HepG2 (cell line): ENCODE measurements around the gene POLR3K. TPM values are rescaled to one million over a fixed set of nuclear protein-coding genes. Genes with fewer than 3 reads are reported as not detected.

Experiments used
- AFF4 ChIP-seq: sonication (generic); formaldehyde crosslinking; IDR thresholded peaks from 2 replicates; pipeline ENCODE4 v1.4.0; 2020; ENCODE audit warnings: missing genetic modification reagents
- AGO1 ChIP-seq: fragments of 200-400 bp; formaldehyde crosslinking; IDR thresholded peaks from 2 replicates; pipeline ENCODE4 v1.6.1; 2017; ENCODE audit warnings: mild to moderate bottlenecking, low read depth, low read length, moderate library complexity; ENCODE audit not compliant: poor library complexity, severe bottlenecking
- ARNTL ChIP-seq: sonication (generic); formaldehyde crosslinking; IDR thresholded peaks from 2 replicates; pipeline ENCODE4 v1.4.0; 2020; ENCODE audit warnings: mild to moderate bottlenecking, missing genetic modification reagents
- CHD4 ChIP-seq: fragments of 200-600 bp; sonication (generic); IDR thresholded peaks from 2 replicates; pipeline ENCODE4 v1.7.0; 2017; ENCODE audit warnings: mild to moderate bottlenecking, low read length, borderline replicate concordance
- EED ChIP-seq: sonication (generic); formaldehyde crosslinking; IDR thresholded peaks from 2 replicates; pipeline ENCODE4 v1.5.0; 2020; ENCODE audit warnings: mild to moderate bottlenecking, missing genetic modification reagents
- ETV5 ChIP-seq: IDR thresholded peaks from 2 replicates; pipeline ENCODE4 v1.6.1; 2018; ENCODE audit warnings: missing biosample characterization, missing genetic modification reagents, inconsistent platforms, borderline replicate concordance
- HDAC1 ChIP-seq: sonication (generic); formaldehyde crosslinking; IDR thresholded peaks from 2 replicates; pipeline ENCODE4 v1.5.1; 2020; ENCODE audit warnings: mild to moderate bottlenecking, missing genetic modification reagents
- HHEX ChIP-seq: IDR thresholded peaks from 2 replicates; pipeline ENCODE4 v1.6.1; 2016; ENCODE audit warnings: control low read depth
- HIVEP1 ChIP-seq: sonication (generic); formaldehyde crosslinking; IDR thresholded peaks from 2 replicates; pipeline ENCODE4 v1.4.0; 2020; ENCODE audit warnings: mild to moderate bottlenecking, missing genetic modification reagents
- ISX ChIP-seq: sonication (generic); formaldehyde crosslinking; conservative IDR thresholded peaks from 2 replicates; pipeline ENCODE4 v1.5.0; 2020; ENCODE audit warnings: missing genetic modification reagents
- KDM6A ChIP-seq: IDR thresholded peaks from 2 replicates; pipeline ENCODE4 v1.6.1; 2016; ENCODE audit warnings: low read depth
- MAFK ChIP-seq, 2 experiments: IDR thresholded peaks in 1 of 2; conservative IDR thresholded peaks in 1 of 2; 2 replicates each; pipeline ENCODE4 v1.6.1; 2011; ENCODE audit warnings: improper control_type of control experiment in 2 of 2, low read length in 2 of 2
- PLSCR1 ChIP-seq: sonication (generic); formaldehyde crosslinking; IDR thresholded peaks from 2 replicates; pipeline ENCODE4 v1.5.0; 2020; ENCODE audit warnings: missing genetic modification reagents, mild to moderate bottlenecking, borderline replicate concordance
- SP1 ChIP-seq, 2 experiments: fragments of 450-650 bp in 1 of 2; sonication (generic) in 1 of 2; formaldehyde crosslinking in 1 of 2; IDR thresholded peaks; 2 replicates each; pipeline versions ENCODE4 v1.4.0 to v1.6.1; 2016 to 2020; ENCODE audit warnings: missing genetic modification reagents in 1 of 2
- SP2 ChIP-seq: sonication (generic); formaldehyde crosslinking; IDR thresholded peaks from 2 replicates; pipeline ENCODE4 v1.5.1; 2020; ENCODE audit warnings: mild to moderate bottlenecking, missing genetic modification reagents
- SRSF9 ChIP-seq: fragments of 200-400 bp; formaldehyde crosslinking; IDR thresholded peaks from 2 replicates; pipeline ENCODE4 v1.6.1; 2018; ENCODE audit warnings: borderline replicate concordance, mild to moderate bottlenecking, low read depth, low read length; ENCODE audit not compliant: insufficient read depth, poor library complexity, severe bottlenecking
- TEAD3 ChIP-seq: optimal IDR thresholded peaks from 2 replicates; pipeline ENCODE3; 2016; ENCODE audit warnings: borderline replicate concordance
- USF2 ChIP-seq, 2 experiments: sonication (generic) in 1 of 2; formaldehyde crosslinking in 1 of 2; IDR thresholded peaks; 2 replicates each; pipeline versions ENCODE4 v1.5.1 to v1.6.1; 2011 to 2020; ENCODE audit warnings: borderline replicate concordance in 1 of 2, low read depth in 1 of 2, low read length in 1 of 2, mild to moderate bottlenecking in 1 of 2, missing genetic modification reagents in 1 of 2, moderate library complexity in 1 of 2
- YEATS2 ChIP-seq: sonication (generic); formaldehyde crosslinking; IDR thresholded peaks from 2 replicates; pipeline ENCODE4 v1.4.0; 2020; ENCODE audit warnings: missing genetic modification reagents, borderline replicate concordance
- ZBTB21 ChIP-seq: sonication (generic); formaldehyde crosslinking; IDR thresholded peaks from 2 replicates; pipeline ENCODE4 v1.4.0; 2020; ENCODE audit warnings: missing genetic modification reagents
- ZBTB38 ChIP-seq: sonication (generic); formaldehyde crosslinking; IDR thresholded peaks from 2 replicates; pipeline ENCODE4 v1.5.1; 2020; ENCODE audit warnings: mild to moderate bottlenecking, missing genetic modification reagents
- ZFP1 ChIP-seq: IDR thresholded peaks from 2 replicates; pipeline ENCODE4 v1.6.1; 2016
- ZNF124 ChIP-seq: sonication (generic); formaldehyde crosslinking; IDR thresholded peaks from 2 replicates; pipeline ENCODE4 v1.4.0; 2020; ENCODE audit warnings: missing genetic modification reagents
- ZNF263 ChIP-seq: sonication (generic); formaldehyde crosslinking; IDR thresholded peaks from 2 replicates; pipeline ENCODE4 v1.4.0; 2020; ENCODE audit warnings: missing genetic modification reagents
- ZNF562 ChIP-seq: sonication (generic); formaldehyde crosslinking; IDR thresholded peaks from 2 replicates; pipeline ENCODE4 v1.8.0; 2022; ENCODE audit warnings: missing genetic modification reagents, borderline replicate concordance
- ZNF605 ChIP-seq: sonication (generic); formaldehyde crosslinking; IDR thresholded peaks from 2 replicates; pipeline ENCODE4 v1.8.0; 2022; ENCODE audit warnings: mild to moderate bottlenecking, missing genetic modification reagents
- ZNF891 ChIP-seq: sonication (generic); formaldehyde crosslinking; IDR thresholded peaks from 2 replicates; pipeline ENCODE4 v1.5.0; 2020; ENCODE audit warnings: mild to moderate bottlenecking, missing genetic modification reagents
- polyA plus RNA-seq, 8 experiments: library from polyadenylated mRNA; depleted of rRNA in 3 of 8; stranded (reverse) in 7 of 8; unstranded in 1 of 8; fragments of >200 nt; fragmentation: Illumina TruSeq in 4 of 8; extraction: Trizol in 4 of 8; gene quantifications; 2 replicates each; pipeline versions ENCODE4 v1.2.1 to v1.2.3, GENCODE V29; 2011 to 2016; ENCODE audit warnings: low read depth in 4 of 8, missing spikeins in 1 of 8, mixed read lengths in 1 of 8; ENCODE audit not compliant: insufficient read depth in 1 of 8
- total RNA-seq, 5 experiments: library from RNA; depleted of rRNA; stranded (reverse); fragments of >200 nt; fragmentation: Illumina TruSeq; extraction: Trizol; gene quantifications; 2 replicates each; pipeline ENCODE4 v1.2.3, GENCODE V29; 2016; ENCODE audit warnings: low read depth in 1 of 5

Gene POLR3K
- total and polyA plus RNA-seq, 2 of the 13 experiments (the other 11 are each of a cell fraction or from before 2014, with no cell fraction given): 14.8 to 18.8 TPM

- TF ChIP-seq SRSF9: no peak
- no peak for TF ChIP-seq AFF4 (CRISPR knock-in tag)
- TF ChIP-seq TEAD3 (CRISPR knock-in tag): peak; percentile 63
- no peak for TF ChIP-seq ZBTB21 (CRISPR knock-in tag)
- TF ChIP-seq EED: no peak
- no peak for TF ChIP-seq ZNF124 (CRISPR knock-in tag)
- TF ChIP-seq HIVEP1: no peak
- no peak for TF ChIP-seq ZNF263 (CRISPR knock-in tag)
- no peak for TF ChIP-seq ZFP1 (CRISPR knock-in tag)
- no peak for TF ChIP-seq YEATS2
- TF ChIP-seq CHD4: no peak
- no peak for TF ChIP-seq ZNF562 (CRISPR knock-in tag)
- peak; percentile 31; the same call in 1 of the 2 replicates for TF ChIP-seq KDM6A (CRISPR knock-in tag)
- TF ChIP-seq SP1 (IDR thresholded peaks at IDR 0.05): no peak
- no peak for TF ChIP-seq SP1 (CRISPR knock-in tag; IDR thresholded peaks at IDR 0.05)
- no peak for TF ChIP-seq USF2 (IDR thresholded peaks at IDR 0.05; ENCODE audit: low read depth, low read length)
- no peak for TF ChIP-seq USF2 (CRISPR knock-in tag; IDR thresholded peaks at IDR 0.05; ENCODE audit: borderline replicate concordance)
- TF ChIP-seq PLSCR1 (CRISPR knock-in tag): no peak
- peak; percentile 84 for TF ChIP-seq HHEX (CRISPR knock-in tag)
- TF ChIP-seq ZNF605 (CRISPR knock-in tag): no peak
- no peak for TF ChIP-seq MAFK (conservative IDR thresholded peaks at IDR 0.05 in 1 of 2, IDR thresholded peaks at IDR 0.05 in 1 of 2; ENCODE audit: low read length in 2 of 2)
- TF ChIP-seq ZNF891 (CRISPR knock-in tag): no peak
- TF ChIP-seq SP2 (CRISPR knock-in tag): no peak
- peak; percentile 35; the same call in 1 of the 2 replicates for TF ChIP-seq HDAC1 (CRISPR knock-in tag)
- no peak for TF ChIP-seq ISX (CRISPR knock-in tag)
- TF ChIP-seq ETV5 (CRISPR knock-in tag): peak; percentile 32; the same call in 1 of the 2 replicates
- TF ChIP-seq ARNTL: no peak
- TF ChIP-seq ZBTB38 (CRISPR knock-in tag): no peak
- TF ChIP-seq AGO1: no peak
Measured at GRCh38 chr16:45454-45853, 8.0 kb downstream of the POLR3K start (continued).
